Activated T-cell treated with anti-CD3 and anti-CD28 coated beads, Interleukin-2, amount 50 U/mL, for 1 hour (primary cell): Measurements from ENCODE around the gene PKP3.
A peak's percentile ranks its signal among the peaks of the same experiment; 100 is the strongest.

ENCODE experiments used
- DNase-seq: peaks from one replicate; pipeline ENCODE4 v3.0.0-alpha.2; 2020

The PKP3 gene

GRCh38 chr11:449889-450808 is 56.1 kb downstream of the PKP3 start, which contains the start of gene PTDSS2:
PTDSS2 (plus strand) TSS chr11:450279; CDS start chr11:450456, 177 bp downstream.
- peak; percentile 94 for DNase-seq

DNA sequence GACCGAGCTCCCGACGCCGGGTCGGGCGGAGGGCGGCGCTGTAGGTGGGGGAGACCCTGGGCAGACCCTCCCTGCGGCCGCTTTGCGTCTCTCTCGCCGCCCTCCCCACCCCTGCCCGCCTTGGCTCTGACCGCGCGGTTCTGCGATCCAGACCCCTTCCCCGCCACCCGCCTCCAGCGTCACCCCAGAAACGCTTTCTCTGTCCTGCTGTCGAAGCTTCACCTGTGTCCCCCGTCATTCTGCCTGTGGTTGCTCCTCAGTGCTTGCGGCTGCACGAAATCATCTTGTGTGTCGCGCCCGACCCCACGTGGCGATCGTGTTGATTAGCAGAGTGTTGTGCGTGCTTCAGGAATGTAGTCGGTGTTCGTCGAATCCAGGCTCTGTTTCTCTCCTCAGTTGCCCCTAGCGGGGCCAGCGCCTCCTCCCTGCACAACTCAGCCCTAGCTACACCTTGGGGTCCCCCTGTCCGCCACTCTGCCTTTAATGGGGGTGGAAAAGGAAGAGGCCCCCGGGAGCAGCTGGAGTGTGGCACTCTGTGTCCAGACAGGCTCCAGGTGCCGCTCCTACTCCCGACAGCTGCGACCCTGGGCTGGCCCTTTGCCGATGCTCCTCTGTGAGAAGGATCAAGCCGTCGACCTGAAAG is 56.9 kb downstream of the PKP3 start:
- DNase-seq, result peak; percentile 79

DNA sequence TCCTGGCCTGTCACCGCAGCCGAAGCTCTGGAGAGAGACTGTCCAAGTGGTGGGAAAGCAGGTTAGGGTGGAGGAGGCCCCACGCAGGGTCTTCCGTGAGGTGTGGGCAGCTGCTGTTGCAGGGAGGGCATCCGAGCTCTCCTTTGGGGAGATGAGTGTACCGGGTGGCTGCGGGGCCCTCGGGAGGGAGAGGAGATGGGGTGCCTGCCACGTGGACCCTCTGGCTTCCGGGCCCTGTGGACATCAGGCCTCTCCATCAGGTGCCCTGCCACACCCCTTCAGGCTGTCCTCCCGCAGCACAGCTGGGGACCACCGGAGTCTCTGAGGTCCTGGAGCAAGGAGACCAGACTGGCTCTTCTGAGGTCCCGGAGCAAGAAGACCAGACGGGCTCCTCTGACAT is 57.7 kb downstream of the PKP3 start:
- no peak for DNase-seq

GRCh38 chr11:452203-452744 is 58.3 kb downstream of the PKP3 start:
- no peak for DNase-seq

GRCh38 chr11:452916-453527 is 59.0 kb downstream of the PKP3 start:
- no peak for DNase-seq

DNA sequence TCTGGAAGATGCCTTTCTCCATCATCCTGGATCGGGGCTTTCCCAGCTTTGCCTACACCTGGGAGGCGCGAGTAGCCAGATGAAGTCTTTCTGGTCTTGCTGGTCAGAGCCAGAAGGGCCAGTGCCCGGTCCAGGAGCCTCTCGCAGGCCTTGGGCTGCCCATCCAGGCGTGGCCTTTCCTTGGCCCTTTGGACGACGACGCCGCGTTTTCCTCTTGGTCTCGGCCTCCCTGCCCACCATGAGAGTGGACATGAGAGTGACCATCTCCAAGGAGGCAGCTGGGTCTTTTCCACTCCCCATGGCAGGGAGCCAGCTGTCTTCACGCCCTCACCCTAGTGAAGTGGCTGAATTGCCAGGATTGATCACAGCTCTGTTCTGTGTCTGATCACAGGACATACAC is 59.6 kb downstream of the PKP3 start:
- DNase-seq, result no peak

- DNase-seq, result no peak
Measured at GRCh38 chr11:454043-454442, 60.0 kb downstream of the PKP3 start.
